ENCODE data around the gene PRSS16. TPM values are rescaled to one million over a fixed set of nuclear protein-coding genes. Genes with fewer than 3 reads are reported as not detected.

Gene PRSS16
- total and polyA plus RNA-seq, 9 of the 15 experiments (the other 6 are each of a cell fraction or from before 2014, with no cell fraction given) = 4.5 to 21.3 (median 12.1) TPM

DNA sequence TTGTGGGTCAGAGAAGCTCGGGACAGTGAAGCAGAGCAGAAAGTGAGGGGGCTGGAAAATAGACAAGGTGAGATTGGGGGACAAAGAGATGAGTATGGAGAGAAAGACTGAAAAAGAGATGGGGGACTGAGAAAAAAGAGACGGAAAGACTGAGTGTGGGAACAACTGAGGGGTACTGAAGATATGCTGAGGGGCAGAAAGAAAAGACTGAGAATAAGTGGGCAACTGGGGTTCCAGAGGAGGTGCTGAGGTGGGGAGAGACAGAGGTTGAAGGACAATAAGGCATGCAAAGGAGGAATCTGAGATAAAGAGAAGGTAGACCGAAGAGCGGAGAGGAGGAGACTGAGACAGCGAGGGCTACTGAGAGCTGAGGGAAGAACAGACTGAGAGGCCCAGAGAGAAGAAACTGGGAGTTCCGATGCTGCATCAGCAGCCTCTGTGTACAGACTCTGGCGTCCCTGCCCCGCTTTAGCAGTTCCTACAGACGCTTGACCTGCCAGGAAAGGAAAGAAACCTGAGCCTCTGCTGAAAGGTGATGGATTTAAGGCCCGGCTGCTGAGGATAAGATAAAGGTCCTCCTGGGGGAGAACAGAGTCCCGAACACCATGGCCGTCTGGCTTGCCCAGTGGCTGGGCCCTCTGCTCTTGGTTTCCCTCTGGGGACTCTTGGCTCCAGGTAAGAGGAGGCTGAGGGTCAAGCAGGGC, at the start of gene PRSS16 (continued):
- TF ChIP-seq, protein P1, sequence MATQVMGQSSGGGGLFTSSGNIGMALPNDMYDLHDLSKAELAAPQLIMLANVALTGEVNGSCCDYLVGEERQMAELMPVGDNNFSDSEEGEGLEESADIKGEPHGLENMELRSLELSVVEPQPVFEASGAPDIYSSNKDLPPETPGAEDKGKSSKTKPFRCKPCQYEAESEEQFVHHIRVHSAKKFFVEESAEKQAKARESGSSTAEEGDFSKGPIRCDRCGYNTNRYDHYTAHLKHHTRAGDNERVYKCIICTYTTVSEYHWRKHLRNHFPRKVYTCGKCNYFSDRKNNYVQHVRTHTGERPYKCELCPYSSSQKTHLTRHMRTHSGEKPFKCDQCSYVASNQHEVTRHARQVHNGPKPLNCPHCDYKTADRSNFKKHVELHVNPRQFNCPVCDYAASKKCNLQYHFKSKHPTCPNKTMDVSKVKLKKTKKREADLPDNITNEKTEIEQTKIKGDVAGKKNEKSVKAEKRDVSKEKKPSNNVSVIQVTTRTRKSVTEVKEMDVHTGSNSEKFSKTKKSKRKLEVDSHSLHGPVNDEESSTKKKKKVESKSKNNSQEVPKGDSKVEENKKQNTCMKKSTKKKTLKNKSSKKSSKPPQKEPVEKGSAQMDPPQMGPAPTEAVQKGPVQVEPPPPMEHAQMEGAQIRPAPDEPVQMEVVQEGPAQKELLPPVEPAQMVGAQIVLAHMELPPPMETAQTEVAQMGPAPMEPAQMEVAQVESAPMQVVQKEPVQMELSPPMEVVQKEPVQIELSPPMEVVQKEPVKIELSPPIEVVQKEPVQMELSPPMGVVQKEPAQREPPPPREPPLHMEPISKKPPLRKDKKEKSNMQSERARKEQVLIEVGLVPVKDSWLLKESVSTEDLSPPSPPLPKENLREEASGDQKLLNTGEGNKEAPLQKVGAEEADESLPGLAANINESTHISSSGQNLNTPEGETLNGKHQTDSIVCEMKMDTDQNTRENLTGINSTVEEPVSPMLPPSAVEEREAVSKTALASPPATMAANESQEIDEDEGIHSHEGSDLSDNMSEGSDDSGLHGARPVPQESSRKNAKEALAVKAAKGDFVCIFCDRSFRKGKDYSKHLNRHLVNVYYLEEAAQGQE (IDR thresholded peaks at IDR 0.05; ENCODE audit: borderline replicate concordance) = no peak
- TF ChIP-seq, protein P1 (CRISPR knock-in tag; IDR thresholded peaks at IDR 0.05; ENCODE audit: low read depth) = no peak
- TF ChIP-seq ESRRB (CRISPR knock-in tag; IDR thresholded peaks at IDR 0.05; ENCODE audit: borderline replicate concordance) (no peak), MEIS2 (IDR thresholded peaks at IDR 0.05; ENCODE audit: partially characterized antibody) (peak; percentile 99), POLR3A (IDR thresholded peaks at IDR 0.05; ENCODE audit: borderline replicate concordance, extremely low read depth, insufficient read depth, insufficient read length) (no peak), CBX3 (IDR thresholded peaks at IDR 0.05; ENCODE audit: borderline replicate concordance in 1 of 2, low read length in 2 of 2) (peak in 1 of 2 experiments; percentile 74; a peak in 1 of 3 replicates), MXI1 (IDR thresholded peaks at IDR 0.05; ENCODE audit: low read depth, low read length) (no peak), YBX1 (IDR thresholded peaks at IDR 0.05) (no peak), ZKSCAN8 (CRISPR knock-in tag; IDR thresholded peaks at IDR 0.05) (no peak), HMG20B (CRISPR knock-in tag; IDR thresholded peaks at IDR 0.05) (no peak), IFI16 (CRISPR knock-in tag; IDR thresholded peaks at IDR 0.05) (no peak), ESRRA (IDR thresholded peaks at IDR 0.05; ENCODE audit: borderline replicate concordance, low read depth) (0 out of 2 replicates have a peak, but pooled peaks have one; percentile 18)
- TF ChIP-seq, protein P2, sequence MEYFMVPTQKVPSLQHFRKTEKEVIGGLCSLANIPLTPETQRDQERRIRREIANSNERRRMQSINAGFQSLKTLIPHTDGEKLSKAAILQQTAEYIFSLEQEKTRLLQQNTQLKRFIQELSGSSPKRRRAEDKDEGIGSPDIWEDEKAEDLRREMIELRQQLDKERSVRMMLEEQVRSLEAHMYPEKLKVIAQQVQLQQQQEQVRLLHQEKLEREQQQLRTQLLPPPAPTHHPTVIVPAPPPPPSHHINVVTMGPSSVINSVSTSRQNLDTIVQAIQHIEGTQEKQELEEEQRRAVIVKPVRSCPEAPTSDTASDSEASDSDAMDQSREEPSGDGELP (CRISPR knock-in tag; IDR thresholded peaks at IDR 0.05; ENCODE audit: borderline replicate concordance) = no peak
- TF ChIP-seq, protein P3, sequence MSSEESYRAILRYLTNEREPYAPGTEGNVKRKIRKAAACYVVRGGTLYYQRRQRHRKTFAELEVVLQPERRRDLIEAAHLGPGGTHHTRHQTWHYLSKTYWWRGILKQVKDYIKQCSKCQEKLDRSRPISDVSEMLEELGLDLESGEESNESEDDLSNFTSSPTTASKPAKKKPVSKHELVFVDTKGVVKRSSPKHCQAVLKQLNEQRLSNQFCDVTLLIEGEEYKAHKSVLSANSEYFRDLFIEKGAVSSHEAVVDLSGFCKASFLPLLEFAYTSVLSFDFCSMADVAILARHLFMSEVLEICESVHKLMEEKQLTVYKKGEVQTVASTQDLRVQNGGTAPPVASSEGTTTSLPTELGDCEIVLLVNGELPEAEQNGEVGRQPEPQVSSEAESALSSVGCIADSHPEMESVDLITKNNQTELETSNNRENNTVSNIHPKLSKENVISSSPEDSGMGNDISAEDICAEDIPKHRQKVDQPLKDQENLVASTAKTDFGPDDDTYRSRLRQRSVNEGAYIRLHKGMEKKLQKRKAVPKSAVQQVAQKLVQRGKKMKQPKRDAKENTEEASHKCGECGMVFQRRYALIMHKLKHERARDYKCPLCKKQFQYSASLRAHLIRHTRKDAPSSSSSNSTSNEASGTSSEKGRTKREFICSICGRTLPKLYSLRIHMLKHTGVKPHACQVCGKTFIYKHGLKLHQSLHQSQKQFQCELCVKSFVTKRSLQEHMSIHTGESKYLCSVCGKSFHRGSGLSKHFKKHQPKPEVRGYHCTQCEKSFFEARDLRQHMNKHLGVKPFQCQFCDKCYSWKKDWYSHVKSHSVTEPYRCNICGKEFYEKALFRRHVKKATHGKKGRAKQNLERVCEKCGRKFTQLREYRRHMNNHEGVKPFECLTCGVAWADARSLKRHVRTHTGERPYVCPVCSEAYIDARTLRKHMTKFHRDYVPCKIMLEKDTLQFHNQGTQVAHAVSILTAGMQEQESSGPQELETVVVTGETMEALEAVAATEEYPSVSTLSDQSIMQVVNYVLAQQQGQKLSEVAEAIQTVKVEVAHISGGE (CRISPR knock-in tag; IDR thresholded peaks at IDR 0.05) = 0 out of 6 replicates have a peak, but pooled peaks of 1 of the 3 experiments have one; percentile 29

All from K562 (cell line).